Ishikawa (cell line): ENCODE measurements around the gene SNX19.

Experiments
- CEBPB ChIP-seq: IDR thresholded peaks from 2 replicates; pipeline ENCODE4 v1.6.1; 2012
- CREB1 ChIP-seq: IDR thresholded peaks from 2 replicates; pipeline ENCODE4 v1.6.1; 2012; ENCODE audit warnings: low read depth
- EGR1 ChIP-seq: IDR thresholded peaks from 2 replicates; pipeline ENCODE4 v1.6.1; 2012
- EP300 ChIP-seq: IDR thresholded peaks from 2 replicates; pipeline ENCODE4 v1.6.1; 2012; ENCODE audit warnings: borderline replicate concordance
- FOXM1 ChIP-seq: IDR thresholded peaks from 2 replicates; pipeline ENCODE4 v1.6.1; 2012; ENCODE audit warnings: low read depth, borderline replicate concordance
- MAX ChIP-seq: IDR thresholded peaks from 2 replicates; pipeline ENCODE4 v1.6.1; 2012
- NFIC ChIP-seq: IDR thresholded peaks from 2 replicates; pipeline ENCODE4 v1.6.1; 2012
- RAD21 ChIP-seq: IDR thresholded peaks from 2 replicates; pipeline ENCODE4 v1.6.1; 2012; ENCODE audit warnings: low read depth
- REST ChIP-seq: IDR thresholded peaks from 2 replicates; pipeline ENCODE4 v1.6.1; 2012; ENCODE audit warnings: low read depth, mild to moderate bottlenecking
- TAF1 ChIP-seq: IDR thresholded peaks from 2 replicates; pipeline ENCODE4 v1.6.1; 2012; ENCODE audit warnings: low read depth, mild to moderate bottlenecking
- TCF12 ChIP-seq: IDR thresholded peaks from 2 replicates; pipeline ENCODE4 v1.6.1; 2012; ENCODE audit warnings: low read depth
- TEAD4 ChIP-seq: IDR thresholded peaks from 2 replicates; pipeline ENCODE4 v1.6.1; 2012
- YY1 ChIP-seq: IDR thresholded peaks from 2 replicates; pipeline ENCODE4 v1.6.1; 2012; ENCODE audit warnings: low read depth
- ZBTB7A ChIP-seq: IDR thresholded peaks from 2 replicates; pipeline ENCODE4 v1.6.1; 2012; ENCODE audit warnings: low read depth
- TF ChIP-seq, protein P1 (sequence below): IDR thresholded peaks from 2 replicates; pipeline ENCODE4 v1.6.1; 2012

SNX19 gene

DNA sequence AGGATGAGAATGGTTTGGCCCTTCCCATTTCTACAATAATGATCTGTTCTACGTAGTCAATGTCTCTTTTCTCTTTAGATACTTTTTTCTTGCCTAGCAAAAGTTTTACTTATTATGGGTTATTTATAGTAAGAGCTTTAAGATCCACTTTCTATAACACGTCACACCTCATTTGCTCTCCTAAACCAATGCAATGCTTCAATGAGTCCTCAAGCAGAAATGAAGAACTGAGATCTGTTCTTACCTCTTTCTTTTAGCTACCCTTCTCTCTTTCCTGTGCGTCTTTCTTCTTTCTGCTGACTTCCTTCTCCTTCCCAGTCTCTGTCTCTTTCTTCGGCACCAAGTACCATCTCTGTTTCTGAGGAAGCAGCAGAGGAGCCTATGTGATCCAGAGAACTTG, 61.8 kb downstream of the SNX19 start:
- TF ChIP-seq RAD21 (no peak), FOXM1 (no peak), REST (no peak), TCF12 (no peak), TAF1 (no peak), CREB1 (no peak), ZBTB7A (no peak)
- TF ChIP-seq, protein P1, sequence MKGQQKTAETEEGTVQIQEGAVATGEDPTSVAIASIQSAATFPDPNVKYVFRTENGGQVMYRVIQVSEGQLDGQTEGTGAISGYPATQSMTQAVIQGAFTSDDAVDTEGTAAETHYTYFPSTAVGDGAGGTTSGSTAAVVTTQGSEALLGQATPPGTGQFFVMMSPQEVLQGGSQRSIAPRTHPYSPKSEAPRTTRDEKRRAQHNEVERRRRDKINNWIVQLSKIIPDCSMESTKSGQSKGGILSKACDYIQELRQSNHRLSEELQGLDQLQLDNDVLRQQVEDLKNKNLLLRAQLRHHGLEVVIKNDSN: no peak

- TF ChIP-seq TEAD4: no peak
- no peak for TF ChIP-seq TAF1
- TF ChIP-seq EP300: no peak
- TF ChIP-seq RAD21: no peak
- no peak for TF ChIP-seq CEBPB
- no peak for TF ChIP-seq NFIC
- TF ChIP-seq CREB1: no peak
- no peak for TF ChIP-seq YY1
- no peak for TF ChIP-seq EGR1
- no peak for TF ChIP-seq REST
- TF ChIP-seq MAX: no peak
- TF ChIP-seq ZBTB7A: no peak
- TF ChIP-seq, protein P1: no peak
These were observed 63.7 kb downstream of the SNX19 start for GRCh38 chr11:130852589-130852988.

GRCh38 chr11:130850185-130850944, 65.9 kb downstream of the SNX19 start:
- no peak for TF ChIP-seq RAD21
- TF ChIP-seq REST: no peak
- no peak for TF ChIP-seq FOXM1
- no peak for TF ChIP-seq YY1
- TF ChIP-seq EGR1: no peak
- TF ChIP-seq, protein P1: no peak
- no peak for TF ChIP-seq ZBTB7A
- no peak for TF ChIP-seq TEAD4
- no peak for TF ChIP-seq TAF1
- TF ChIP-seq NFIC: no peak
- no peak for TF ChIP-seq EP300
- TF ChIP-seq CEBPB: no peak
- TF ChIP-seq MAX: no peak

GRCh38 chr11:130849215-130849568, 67.1 kb downstream of the SNX19 start:
- TF ChIP-seq EGR1: no peak
